Measurements from ENCODE around the gene PSMA2. TPM values are rescaled to one million over a fixed set of nuclear protein-coding genes. Genes with fewer than 3 reads are reported as not detected.

Gene PSMA2
- total and polyA plus RNA-seq, 2 donors (not counting 3 experiments of a cell fraction or from before 2014, with no cell fraction given) = 107 to 118 TPM

- Histone ChIP-seq H3K27me3 (ENCODE audit: control insufficient read depth in 2 of 2, insufficient read depth in 2 of 2, low read length in 2 of 2) (no peaks in the 10 kb centered on the region), H3K36me3 (ENCODE audit: control insufficient read depth in 2 of 2, extremely low read depth in 1 of 2, insufficient read depth in 2 of 2, low read length in 2 of 2) (peaks cover 5 to 7% of the 10 kb centered on the region in 2 experiments), H3K27ac (ENCODE audit: insufficient read depth, low read depth, low read length) (peak overlapping the region; percentile 86), H3K9ac (replicated peaks; ENCODE audit: extremely low read depth, insufficient read depth, low read length) (peak overlapping the region; percentile 42), H2AFZ (ENCODE audit: low read depth, low read length) (no peak overlapping the region), H3K4me2 (ENCODE audit: insufficient read depth, low read length) (peak overlapping the region; percentile 78), H3K79me2 (ENCODE audit: control insufficient read depth, insufficient read depth, low read length) (no peaks in the 10 kb centered on the region), H3K4me3 (replicated peaks in 1 of 3; ENCODE audit: insufficient read depth in 1 of 3, low read depth in 1 of 3, low read length in 3 of 3) (peak overlapping the region in 1 of 3 experiments; percentile 34), H3K4me1 (ENCODE audit: control insufficient read depth, extremely low read depth, insufficient read depth, low read length) (peaks cover 33% of the 10 kb centered on the region), H3K9me1 (replicated peaks; ENCODE audit: control insufficient read depth, extremely low read depth, insufficient read depth, low read length) (no peaks in the 10 kb centered on the region), H3K9me3 (replicated peaks; ENCODE audit: control insufficient read depth, insufficient read depth, low read length) (no peaks in the 10 kb centered on the region), H4K20me1 (replicated peaks; ENCODE audit: control insufficient read depth, extremely low read depth, insufficient read depth, low read length) (no peaks in the 10 kb centered on the region)
- ChIA-PET CTCF (interaction anchor here (1.0 to 3.1 kb wide), 4 partner anchors 9 to 27 kb away, joined by 4 to 10 read pairs (median 8); partner anchors contain the start of genes MRPL32 and PSMA2), POLR2A (interaction anchor here (0.5 kb wide), 1 partner anchor 988 kb away, joined by 3 read pairs; no protein-coding TSS in a partner anchor)
- dilution Hi-C loops (cut with MboI; ENCODE audit: extremely low pct_ligation_motif_present, low sequenced_read_pairs) = no loop called here
- peak; percentile 64 for DNase-seq (ENCODE audit: low read depth, low spot score)
- FAIRE-seq = peak; percentile 70
- TF ChIP-seq FOS (IDR thresholded peaks at IDR 0.05; ENCODE audit: borderline replicate concordance, insufficient read depth, low read length) (peak; percentile 42), CTCF (IDR thresholded peaks at IDR 0.05; ENCODE audit: extremely low read depth in 1 of 2, insufficient read depth in 1 of 2, low read depth in 1 of 2, low read length in 2 of 2) (no peak), JUN (IDR thresholded peaks at IDR 0.05; ENCODE audit: borderline replicate concordance, insufficient read depth, insufficient read length, low read depth) (peak; percentile 53), POLR2A (IDR thresholded peaks at IDR 0.05; ENCODE audit: low read depth, low read length) (no peak), GATA2 (IDR thresholded peaks at IDR 0.05; ENCODE audit: insufficient read depth, insufficient read length, low read depth, low read length) (no peak), MAX (IDR thresholded peaks at IDR 0.05; ENCODE audit: insufficient read depth, insufficient read length) (no peak), MYC (IDR thresholded peaks at IDR 0.05; ENCODE audit: low read depth, low read length) (no peak), POLR2AphosphoS5 (IDR thresholded peaks at IDR 0.05; ENCODE audit: insufficient read depth, low read depth, low read length) (peak; percentile 37), EZH2 (IDR thresholded peaks at IDR 0.05; ENCODE audit: borderline replicate concordance, low read depth, low read length, severe bottlenecking) (no peak)
- intact Hi-C loops (cut with micrococcal nuclease) = no loop called here
- BruUV-seq (replicated peaks) = TSS peak; percentile 72
These were observed 17.4 kb downstream of the PSMA2 start for GRCh38 chr7:42914421-42915045.
